Measurements from ENCODE around the gene LGALS3. TPM values are rescaled to one million over a fixed set of nuclear protein-coding genes. Genes with fewer than 3 reads are reported as not detected.

Gene LGALS3
- total RNA-seq, 3 donors from 2014 or later, result 293 to 580 (median 571) TPM

DNA sequence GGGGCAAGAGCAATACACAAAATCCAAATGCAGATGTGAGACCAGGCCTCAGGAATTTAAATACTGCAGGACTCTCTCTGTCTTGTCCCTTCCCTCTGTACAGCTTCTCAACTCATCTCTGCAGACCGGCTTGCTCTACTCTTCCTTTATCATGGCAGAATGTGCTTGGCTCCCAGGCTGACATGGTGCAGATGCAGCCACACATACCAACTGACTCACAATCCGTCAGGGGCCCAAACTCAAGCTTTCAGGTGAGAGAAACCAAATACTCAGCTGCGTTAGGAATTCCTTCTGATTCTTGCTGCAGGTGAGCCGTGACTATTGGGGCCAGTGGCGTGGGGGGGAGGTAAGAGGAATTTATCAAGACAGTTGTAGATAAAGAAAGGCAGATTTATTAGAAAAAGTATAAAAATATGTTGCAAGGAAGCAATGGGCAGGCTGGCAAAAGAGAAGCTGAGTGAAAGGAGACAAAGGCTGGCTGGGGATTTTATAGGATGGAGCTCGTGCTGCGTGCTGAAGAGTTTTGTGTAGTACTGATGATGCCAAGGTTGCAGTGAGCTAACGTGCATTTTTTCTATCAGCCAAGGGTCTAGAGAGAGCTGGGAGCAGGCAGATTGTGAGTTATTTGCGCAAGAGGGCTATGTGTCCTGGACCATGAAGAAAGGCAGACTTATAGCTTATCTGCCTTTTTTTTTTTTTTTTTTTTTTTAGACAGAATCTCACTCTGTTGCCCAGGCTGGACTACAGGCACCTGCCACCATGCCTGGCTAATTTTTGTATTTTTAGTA lies 5.0 kb upstream of the LGALS3 start:
- H3K36me3 ChIP-seq, result no peaks in the 10 kb centered on the region
- H3K9me3 ChIP-seq, result no peaks in the 10 kb centered on the region
- no peaks in the 10 kb centered on the region for H3K27me3 ChIP-seq
- H3K27ac ChIP-seq, result peak overlapping the region in 1 of 2 donors; percentile 99
- H3K4me3 ChIP-seq, result no peak overlapping the region
- no peak for DNase-seq (ENCODE audit: low spot score in 2 of 2)
- H3K4me1 ChIP-seq, result peaks cover 9 to 22% of the 10 kb centered on the region in 2 donors
- intact Hi-C loops (cut with DNase I; ENCODE audit: low total_unique reads), result loop anchor here (1.0 kb wide), 1 partner anchor 15 kb away; no protein-coding TSS in a partner anchor
- TF ChIP-seq, protein P1, sequence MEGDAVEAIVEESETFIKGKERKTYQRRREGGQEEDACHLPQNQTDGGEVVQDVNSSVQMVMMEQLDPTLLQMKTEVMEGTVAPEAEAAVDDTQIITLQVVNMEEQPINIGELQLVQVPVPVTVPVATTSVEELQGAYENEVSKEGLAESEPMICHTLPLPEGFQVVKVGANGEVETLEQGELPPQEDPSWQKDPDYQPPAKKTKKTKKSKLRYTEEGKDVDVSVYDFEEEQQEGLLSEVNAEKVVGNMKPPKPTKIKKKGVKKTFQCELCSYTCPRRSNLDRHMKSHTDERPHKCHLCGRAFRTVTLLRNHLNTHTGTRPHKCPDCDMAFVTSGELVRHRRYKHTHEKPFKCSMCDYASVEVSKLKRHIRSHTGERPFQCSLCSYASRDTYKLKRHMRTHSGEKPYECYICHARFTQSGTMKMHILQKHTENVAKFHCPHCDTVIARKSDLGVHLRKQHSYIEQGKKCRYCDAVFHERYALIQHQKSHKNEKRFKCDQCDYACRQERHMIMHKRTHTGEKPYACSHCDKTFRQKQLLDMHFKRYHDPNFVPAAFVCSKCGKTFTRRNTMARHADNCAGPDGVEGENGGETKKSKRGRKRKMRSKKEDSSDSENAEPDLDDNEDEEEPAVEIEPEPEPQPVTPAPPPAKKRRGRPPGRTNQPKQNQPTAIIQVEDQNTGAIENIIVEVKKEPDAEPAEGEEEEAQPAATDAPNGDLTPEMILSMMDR (IDR thresholded peaks at IDR 0.05), result no peak
- TF ChIP-seq POLR2A (IDR thresholded peaks at IDR 0.05) (no peak), POLR2AphosphoS5 (IDR thresholded peaks at IDR 0.05) (no peak)

DNA sequence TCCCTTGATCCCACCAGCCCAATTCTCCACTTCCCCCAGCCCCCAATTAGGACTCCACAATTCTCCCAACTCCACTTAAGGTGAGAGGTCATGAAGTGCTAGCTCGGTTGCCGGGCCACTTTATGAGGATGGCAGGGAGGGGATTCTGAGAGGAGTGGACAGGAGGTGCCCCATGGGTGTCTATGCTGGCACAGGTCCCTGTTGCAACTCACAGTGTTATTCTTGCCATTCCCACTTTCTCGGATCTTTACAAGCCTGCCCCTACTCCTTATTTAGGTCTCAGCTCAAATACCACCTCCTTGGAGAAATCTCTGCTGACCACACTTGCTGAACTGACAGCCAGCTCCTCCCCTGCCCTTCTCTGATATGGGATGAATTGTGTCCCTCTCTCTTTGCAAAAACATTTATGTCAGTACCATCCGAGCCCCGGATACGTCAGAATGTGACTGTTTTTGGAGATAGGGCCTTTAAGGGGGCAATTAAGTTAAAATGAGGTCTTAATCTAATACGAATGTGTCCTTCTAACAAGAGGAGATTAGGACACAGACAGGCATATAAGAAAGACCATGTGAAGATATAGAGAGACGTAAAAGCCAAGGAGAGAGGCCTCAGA lies 4.2 kb upstream of the LGALS3 start:
- intact Hi-C loops (cut with DNase I; ENCODE audit: low total_unique reads), result no loop called here
- no peak for DNase-seq (ENCODE audit: low spot score in 2 of 2)
- Histone ChIP-seq H3K36me3 (no peaks in the 10 kb centered on the region), H3K4me3 (no peak overlapping the region), H3K9me3 (no peaks in the 10 kb centered on the region), H3K4me1 (peaks cover 9 to 22% of the 10 kb centered on the region in 2 donors), H3K27me3 (no peaks in the 10 kb centered on the region), H3K27ac (peak overlapping the region in 1 of 2 donors; percentile 99)
- TF ChIP-seq POLR2A (IDR thresholded peaks at IDR 0.05) (no peak), POLR2AphosphoS5 (IDR thresholded peaks at IDR 0.05) (no peak)
- TF ChIP-seq, protein P1 (IDR thresholded peaks at IDR 0.05), result no peak

DNA sequence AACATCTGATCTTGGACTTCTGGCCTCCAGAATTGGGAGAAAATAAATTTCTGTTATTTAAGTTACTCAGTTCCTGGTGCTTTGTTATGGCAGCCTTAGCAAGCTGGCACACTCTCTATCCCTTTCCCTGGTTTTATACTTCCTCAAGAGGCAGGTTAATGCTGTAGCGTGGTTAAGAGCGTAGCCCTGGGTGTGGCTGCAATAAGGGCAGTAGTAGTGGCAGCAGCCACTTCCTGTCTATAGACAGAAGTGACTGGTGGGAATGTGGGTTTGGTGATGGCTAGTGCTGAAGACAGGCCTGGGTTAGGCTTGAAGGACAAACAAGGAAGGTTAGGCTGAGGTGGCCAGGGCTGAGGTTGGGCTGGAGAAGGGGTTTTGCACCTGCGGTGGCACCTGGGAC lies 3.6 kb upstream of the LGALS3 start:
- intact Hi-C loops (cut with DNase I; ENCODE audit: low total_unique reads), result no loop called here
- TF ChIP-seq POLR2AphosphoS5 (IDR thresholded peaks at IDR 0.05), result no peak
- TF ChIP-seq, protein P1 (IDR thresholded peaks at IDR 0.05), result no peak
- TF ChIP-seq POLR2A (IDR thresholded peaks at IDR 0.05), result no peak
- Histone ChIP-seq H3K9me3 (no peaks in the 10 kb centered on the region), H3K27me3 (no peaks in the 10 kb centered on the region), H3K36me3 (no peaks in the 10 kb centered on the region), H3K4me3 (no peak overlapping the region), H3K27ac (peak overlapping the region; percentile 27 to 99), H3K4me1 (peaks cover 9 to 22% of the 10 kb centered on the region in 2 donors)
- DNase-seq (ENCODE audit: low spot score in 2 of 2), result no peak

DNA sequence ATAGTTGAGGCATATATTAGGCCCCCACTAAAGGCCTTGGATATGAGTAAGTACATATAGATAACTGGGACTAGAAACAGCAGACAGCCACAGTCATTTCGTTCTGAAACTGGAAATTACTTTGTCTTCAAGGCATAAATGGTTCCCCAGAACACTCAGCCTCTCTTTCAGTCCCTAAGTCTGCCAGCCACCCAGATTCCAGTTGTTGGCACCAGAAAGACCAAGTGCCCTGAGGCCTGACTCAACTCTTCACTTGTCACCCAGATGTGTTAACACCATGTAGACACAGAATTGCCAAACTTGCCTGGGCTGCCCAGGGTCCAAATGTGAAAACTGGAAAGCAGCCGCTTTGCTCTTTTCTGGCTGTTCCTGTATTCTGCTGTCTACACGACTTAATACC lies 3.0 kb upstream of the LGALS3 start:
- Histone ChIP-seq H3K9me3 (no peaks in the 10 kb centered on the region), H3K4me1 (peaks cover 9 to 22% of the 10 kb centered on the region in 2 donors), H3K36me3 (no peaks in the 10 kb centered on the region), H3K4me3 (no peak overlapping the region), H3K27me3 (no peaks in the 10 kb centered on the region), H3K27ac (peak overlapping the region; percentile 27 to 99)
- DNase-seq (ENCODE audit: low spot score in 2 of 2), result no peak
- intact Hi-C loops (cut with DNase I; ENCODE audit: low total_unique reads), result no loop called here
- TF ChIP-seq, protein P1 (IDR thresholded peaks at IDR 0.05), result no peak
- TF ChIP-seq POLR2AphosphoS5 (IDR thresholded peaks at IDR 0.05) (no peak), POLR2A (IDR thresholded peaks at IDR 0.05) (no peak)

GRCh38 chr14:55126932-55127459 lies 2.1 kb upstream of the LGALS3 start:
- no peaks in the 10 kb centered on the region for H3K9me3 ChIP-seq
- TF ChIP-seq POLR2A (IDR thresholded peaks at IDR 0.05), result no peak
- no peak overlapping the region for H3K4me3 ChIP-seq
- H3K4me1 ChIP-seq, result peaks cover 9 to 19% of the 10 kb centered on the region in 2 donors
- no peaks in the 10 kb centered on the region for H3K36me3 ChIP-seq
- intact Hi-C loops (cut with DNase I; ENCODE audit: low total_unique reads), result no loop called here
- H3K27ac ChIP-seq, result peak overlapping the region; percentile 28 to 99
- H3K27me3 ChIP-seq, result no peaks in the 10 kb centered on the region
- no peak for DNase-seq (ENCODE audit: low spot score in 2 of 2)
